GM19463 (cell line): ENCODE measurements around the gene BCL3.

Experiments used
- ATAC-seq: cut with Tn5 transposase; IDR thresholded peaks from one replicate; pipeline ENCODE4 v1.9.1; 2021; ENCODE audit warnings: mild to moderate bottlenecking, moderate library complexity; ENCODE audit not compliant: unreplicated experiment

Gene BCL3

GRCh38 chr19:44740351-44740824 is 8.1 kb upstream of the BCL3 start:
- no peak for ATAC-seq

GRCh38 chr19:44741258-44741731 is 7.2 kb upstream of the BCL3 start:
- no peak for ATAC-seq

DNA sequence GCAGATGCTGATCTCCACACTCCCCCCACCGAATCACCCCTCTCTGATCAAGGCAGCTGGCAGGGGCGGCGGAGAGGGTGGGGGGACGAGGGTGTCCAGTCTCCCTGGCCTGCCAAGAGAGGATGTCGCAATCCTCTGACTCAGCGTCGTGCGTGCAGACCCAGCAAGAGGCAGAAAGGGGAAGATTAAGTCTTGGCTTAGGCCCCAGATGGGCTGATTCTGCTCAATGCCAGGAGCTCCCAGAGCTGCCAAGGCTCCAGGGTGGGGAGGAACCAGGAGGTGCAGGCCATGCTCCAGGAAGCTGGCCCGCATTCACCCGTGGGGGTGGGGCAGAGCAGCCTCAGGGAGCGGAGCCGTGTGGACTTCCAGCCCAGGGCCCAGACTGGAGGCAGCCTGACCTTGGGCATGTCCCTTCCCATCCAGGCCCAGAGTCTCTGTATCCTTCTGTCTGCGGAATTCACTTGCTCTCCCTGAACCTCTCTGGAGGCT is 6.6 kb upstream of the BCL3 start:
- ATAC-seq, result no peak

DNA sequence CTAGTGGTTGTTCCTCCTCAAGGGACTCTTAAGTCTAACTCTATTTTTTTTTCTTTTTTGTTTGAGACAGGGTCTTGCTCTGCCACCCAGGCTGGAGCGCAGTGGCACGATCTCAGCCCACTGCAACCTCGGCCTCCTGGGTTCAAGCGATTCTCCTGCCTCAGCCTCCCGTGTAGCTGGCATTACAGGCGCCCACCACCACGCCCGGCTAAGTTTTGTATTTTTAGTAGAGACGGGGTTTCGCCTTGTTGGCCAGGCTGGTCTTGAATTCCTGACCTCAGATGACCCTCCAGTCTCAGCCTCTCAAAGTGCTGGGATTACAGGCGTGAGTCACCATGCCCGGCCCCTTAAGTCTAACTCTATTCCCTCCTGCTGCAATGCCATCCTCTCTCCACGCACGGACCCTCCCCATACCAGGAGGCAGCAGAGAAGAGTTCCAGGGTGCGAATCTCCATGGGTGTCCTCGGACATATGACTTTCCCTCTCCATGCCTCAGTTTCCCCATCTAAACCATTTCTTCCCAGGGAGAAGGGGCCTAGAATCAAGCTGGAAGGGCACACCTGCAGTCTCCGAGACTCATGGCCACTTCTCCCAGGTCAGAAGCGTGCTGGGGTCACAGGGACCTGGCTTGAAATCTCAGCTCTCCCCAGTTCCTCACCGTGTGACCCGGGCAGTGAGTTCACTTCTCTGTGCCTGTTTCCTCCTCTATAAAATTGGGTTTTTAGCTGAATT is 6.0 kb upstream of the BCL3 start:
- no peak for ATAC-seq

DNA sequence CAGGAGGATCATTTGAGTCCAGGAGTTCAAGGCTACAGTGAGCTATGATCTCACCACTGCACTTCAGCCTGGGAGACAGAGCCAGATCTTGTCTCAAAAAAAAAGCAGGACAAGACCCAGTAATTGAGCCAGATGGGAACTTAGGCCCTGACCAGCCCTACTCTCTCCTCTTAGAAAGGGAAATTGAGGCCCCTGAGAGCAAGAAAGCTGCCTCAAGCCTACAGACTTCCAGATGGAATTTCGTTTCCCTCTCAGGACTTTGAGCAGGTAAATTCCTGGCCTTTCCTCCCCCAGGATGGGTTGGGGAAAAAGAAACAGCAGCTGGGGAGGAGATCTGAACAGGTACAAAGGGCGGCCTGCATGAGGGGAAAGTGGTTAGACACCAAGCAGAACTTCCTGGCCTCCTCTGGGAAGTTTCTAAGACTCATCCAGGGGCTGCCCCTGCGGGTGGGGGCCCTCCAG is 3.6 kb upstream of the BCL3 start:
- no peak for ATAC-seq

DNA sequence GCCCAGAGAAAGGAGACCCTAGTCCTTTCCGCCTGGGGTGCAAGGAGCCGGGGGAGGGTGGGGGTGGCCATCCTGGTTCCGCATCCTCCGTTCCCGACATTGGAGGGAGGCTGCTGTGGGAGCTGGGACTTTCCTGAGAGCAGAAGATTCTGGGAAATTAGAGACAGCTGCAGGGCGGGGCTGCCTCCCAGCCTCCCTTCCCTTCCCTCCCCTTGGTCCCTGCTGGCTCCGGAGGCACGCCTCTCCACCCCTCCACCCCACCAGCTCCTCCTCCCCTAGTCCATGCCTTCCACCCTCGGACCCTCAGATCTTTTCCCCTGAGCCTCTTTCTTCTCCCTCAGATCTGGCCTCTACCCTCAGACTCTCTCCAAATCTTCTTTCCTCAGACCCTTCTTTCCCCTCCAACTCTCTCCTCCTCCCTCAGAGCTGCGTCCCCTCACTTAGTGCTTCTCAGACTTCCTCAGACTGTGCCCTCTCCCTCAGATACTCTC is 3.1 kb upstream of the BCL3 start:
- ATAC-seq, result no peak

DNA sequence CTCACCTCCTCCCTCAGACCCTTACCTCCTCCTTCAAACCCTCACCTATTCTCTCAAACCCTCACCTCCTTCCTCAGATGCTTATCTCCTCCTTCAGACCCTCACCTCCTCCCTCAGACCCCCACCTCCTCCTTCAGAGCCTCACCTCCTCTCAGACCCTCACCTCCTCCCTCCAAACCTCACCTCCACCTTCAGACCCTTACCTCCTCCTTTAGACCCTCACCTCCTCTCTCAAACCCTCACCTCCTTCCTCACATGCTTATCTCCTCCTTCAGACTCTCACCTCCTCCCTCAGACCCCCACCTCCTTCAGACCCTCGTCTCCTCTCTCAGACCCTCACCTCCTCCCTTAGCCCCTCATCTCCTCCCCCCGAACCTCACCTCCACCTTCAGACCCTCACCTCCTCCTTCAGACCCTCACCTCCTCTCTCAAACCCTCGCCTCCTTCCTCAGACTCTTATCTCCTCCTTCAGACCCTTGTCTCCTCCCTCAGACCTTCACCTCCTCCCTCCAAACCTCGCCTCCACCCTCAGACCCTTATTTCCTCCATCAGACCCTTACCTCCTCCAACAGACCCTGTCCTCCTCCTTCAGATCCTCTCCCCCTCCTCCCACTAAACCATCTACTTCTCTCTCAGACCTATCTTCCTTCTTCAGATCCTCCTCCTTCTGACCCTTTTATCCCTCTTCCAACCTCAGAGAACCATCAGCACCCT is 2.5 kb upstream of the BCL3 start:
- no peak for ATAC-seq

DNA sequence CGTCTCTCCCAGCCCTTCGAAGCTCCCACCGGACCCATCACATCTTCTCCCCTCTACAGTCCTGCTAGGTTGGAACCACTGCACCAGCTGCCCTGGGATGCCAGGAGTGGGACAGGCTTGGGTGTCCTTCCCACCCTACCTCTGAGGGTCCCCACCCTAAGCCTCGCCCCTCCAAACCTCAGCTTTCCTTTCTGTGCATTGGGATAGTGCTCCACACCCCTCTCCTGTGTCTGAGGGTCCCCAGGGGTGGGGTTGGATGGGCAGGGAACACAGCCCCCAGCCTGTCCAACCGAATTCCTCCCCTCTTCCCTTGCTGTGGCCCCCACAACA is 1.9 kb upstream of the BCL3 start:
- no peak for ATAC-seq

DNA sequence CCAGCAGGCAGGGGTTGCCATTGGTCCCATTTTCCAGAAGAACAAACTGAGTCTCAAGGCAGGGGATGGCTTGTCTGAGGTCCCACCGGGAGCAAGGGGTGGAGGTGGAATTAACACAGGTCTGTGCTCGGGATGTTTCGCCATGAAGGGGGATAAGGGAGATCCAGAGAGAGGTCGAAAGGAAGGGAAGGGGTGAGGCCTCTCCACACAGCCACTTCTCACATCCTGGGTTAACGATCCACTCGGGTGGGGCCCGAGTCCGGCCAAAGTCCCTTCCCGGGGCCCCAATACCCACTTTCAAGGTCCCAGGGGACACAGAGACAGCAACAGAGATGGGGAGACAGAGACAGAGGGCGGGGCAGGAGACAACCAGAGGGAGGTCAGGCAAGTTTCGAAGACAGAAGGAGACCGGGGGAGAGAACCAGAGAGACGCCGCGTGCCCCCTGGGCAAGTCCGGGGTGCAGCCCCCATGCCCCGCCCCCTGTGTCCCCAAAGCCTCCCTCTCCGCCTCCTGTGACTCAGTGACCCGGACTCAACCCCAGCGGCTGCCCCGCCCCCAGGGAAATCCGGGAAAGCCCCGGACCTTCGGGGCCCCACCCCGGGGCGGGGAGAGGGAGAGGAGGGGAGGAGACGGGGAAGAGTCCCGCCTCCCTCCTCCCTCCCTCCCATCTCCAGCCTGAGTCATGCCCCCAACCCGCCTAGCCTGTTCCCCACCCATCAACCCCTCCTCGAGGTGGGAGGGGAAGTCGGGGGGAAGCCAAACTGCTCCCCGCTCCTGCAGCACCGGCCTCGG is 1.4 kb upstream of the BCL3 start:
- ATAC-seq, result peak; percentile 45

DNA sequence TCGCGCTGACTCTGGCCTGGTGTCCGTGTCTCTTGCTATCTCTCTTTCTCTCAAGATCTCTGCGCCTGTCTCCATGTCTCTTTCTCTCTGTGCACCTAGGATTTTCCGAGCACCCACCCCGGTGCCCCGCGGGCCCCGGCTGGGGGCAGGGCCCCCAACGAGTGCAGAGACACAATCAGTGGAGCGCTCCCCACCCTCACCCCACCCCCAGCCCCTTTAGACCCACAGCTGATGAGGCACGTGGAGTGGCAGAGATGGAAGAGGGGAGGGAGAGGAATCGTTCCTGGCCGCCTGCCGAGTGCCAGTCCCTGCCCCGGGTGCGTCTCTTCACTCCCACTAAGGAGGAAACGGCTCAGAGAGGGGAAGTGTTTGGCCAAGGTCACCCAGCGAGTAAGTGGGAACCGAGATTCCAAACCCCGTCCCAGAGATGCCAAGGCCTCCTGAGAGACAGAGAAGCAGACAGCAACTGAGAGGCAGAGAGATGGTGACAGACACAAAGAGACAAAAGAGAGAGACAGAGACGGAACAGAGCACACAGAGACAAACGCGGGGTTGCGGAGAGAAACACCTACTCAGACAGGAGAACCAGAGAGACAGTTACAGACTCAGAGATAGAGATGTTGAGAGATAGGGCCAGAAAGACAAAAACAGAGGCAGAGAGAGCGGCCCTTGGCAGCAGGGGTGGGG is 626 bp upstream of the BCL3 start:
- no peak for ATAC-seq

GRCh38 chr19:44749292-44749691 is 784 bp downstream of the BCL3 start:
- ATAC-seq, result no peak

GRCh38 chr19:44749994-44750393 is 1.5 kb downstream of the BCL3 start:
- no peak for ATAC-seq

GRCh38 chr19:44752123-44752815 is 3.8 kb downstream of the BCL3 start:
- ATAC-seq, result no peak

DNA sequence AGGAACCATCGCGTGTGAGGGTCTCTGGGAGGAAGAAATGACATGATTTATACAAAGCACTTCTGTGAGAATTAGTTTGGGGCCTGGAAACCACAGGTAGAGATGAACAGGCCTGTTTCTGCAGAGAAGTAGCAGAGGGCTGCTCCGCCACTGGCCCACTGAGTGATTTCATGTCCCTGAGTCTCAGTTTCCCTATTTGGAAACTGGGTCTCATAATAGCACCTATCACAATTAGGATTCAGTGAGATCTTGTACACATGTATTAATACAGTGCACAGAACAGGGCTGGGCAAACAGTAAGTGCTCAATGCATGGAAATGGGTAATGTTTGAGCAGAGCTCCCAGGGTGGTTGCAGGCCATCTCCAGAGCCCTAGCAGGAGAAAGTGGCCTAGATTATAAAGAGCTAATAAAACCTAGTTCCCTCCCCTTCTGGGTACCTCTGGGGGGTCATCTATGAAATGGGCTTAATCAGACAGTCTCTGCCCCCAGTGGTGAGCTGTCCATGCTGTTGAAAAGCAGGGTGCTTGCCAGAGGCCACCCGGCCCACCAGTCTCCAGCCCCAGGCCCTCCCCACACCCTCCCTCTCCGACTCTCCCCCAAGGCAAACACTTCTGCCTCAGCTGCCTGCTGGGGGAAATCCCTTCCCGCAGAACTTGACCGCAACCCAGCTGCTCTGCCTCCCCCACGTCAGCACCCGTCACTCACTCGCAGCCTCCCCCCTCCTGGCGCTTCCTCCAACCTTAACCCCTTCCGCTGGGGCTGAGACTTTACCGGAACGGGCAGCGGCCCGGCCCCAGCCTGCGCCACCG is 4.5 kb downstream of the BCL3 start:
- ATAC-seq, result peak; percentile 65

DNA sequence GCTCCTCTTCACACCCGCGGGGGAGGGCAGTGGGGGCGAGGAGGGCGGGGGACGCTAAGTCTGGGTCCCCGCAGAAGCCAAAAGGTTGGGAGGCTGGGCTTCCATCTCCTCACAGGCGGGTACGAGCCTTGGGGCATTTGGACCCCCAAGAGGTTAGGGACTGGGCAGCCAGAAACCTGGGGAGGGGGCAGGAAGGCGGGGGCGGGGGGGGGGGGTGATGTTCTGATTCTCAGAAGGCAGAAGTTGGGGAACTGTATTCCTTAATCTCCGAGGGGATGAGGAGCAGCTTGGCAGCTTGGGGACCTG is 5.1 kb downstream of the BCL3 start:
- ATAC-seq, result no peak

- peak; percentile 30 for ATAC-seq
Measured at GRCh38 chr19:44753932-44754749, 5.6 kb downstream of the BCL3 start.

DNA sequence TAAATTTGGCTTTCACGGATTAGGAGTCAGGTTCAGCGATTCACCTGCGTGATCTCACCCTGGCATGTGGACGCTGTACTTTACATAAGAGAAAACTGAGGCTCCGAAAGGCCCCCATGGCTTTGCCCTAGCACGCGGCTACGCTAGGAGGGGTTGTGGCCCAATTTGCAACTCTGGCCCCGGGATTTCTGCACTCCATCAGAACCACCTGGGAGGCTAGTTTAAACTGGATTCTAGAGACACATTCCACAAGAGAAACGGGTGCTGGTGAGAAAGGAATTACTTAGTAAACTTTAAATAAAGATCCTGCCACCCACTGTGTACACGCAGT is 6.2 kb downstream of the BCL3 start:
- ATAC-seq, result no peak

DNA sequence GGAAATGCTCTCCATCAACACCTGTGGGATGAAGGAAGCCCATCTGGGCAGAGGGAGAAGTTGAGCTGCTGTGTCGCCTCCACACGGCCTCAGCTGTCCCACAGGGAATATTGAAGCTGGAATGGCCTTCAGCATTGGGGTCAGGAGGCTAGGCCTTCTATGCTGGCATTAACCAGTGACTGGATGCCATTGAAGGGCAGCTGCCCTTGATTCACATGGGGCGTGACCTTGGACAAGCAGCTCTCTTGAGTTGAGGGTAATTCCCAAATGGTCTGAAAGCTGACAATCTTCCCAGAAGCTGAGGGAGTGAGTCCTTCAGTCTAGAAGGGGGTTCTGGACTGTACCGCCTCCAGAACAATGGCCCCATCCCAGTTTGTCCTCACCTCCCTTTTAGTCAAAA is 6.7 kb downstream of the BCL3 start:
- no peak for ATAC-seq

GRCh38 chr19:44756089-44756562 is 7.6 kb downstream of the BCL3 start:
- no peak for ATAC-seq
